A549 (cell line): Measurements from ENCODE around the gene FRYL. TPM values are rescaled to one million over a fixed set of nuclear protein-coding genes. Genes with fewer than 3 reads are reported as not detected.

Source experiments
- ATAC-seq, 2 experiments: fragments of 200-7000 bp in 1 of 2; fragments of >200 bp in 1 of 2; cut with Nextera tagmentation in 1 of 2; cut with Tn5 transposase in 1 of 2; 3 replicates each; pipeline versions ENCODE4 v1.8.0 to v1.9.1; 2018 to 2020; ENCODE audit warnings: mild to moderate bottlenecking in 1 of 2, moderate library complexity in 1 of 2
- CTCF ChIA-PET: fragments of 300-600 bp; sonication (Branson Sonifier 250); formaldehyde crosslinking; extraction: SDS; loops from one replicate; lab custom pipeline; 2021; ENCODE audit warnings: antibody characterized with exemption, inconsistent platforms; lab: Yijun Ruan, JAX
- POLR2A ChIA-PET: fragments of 350-600 bp; formaldehyde crosslinking; extraction: SDS; loops from one replicate; lab custom pipeline; 2021; ENCODE audit warnings: antibody characterized with exemption, inconsistent platforms; lab: Yijun Ruan, JAX
- DNase-seq, 2 experiments: peaks; one replicate each; pipeline versions ENCODE4 v3.0.0 to v3.0.0-alpha.2; 2011 to 2016; ENCODE audit warnings: low read depth in 1 of 2, low spot score in 1 of 2
- FAIRE-seq: peaks from 2 replicates; lab custom pipeline; 2011; peaks lifted over from hg19 to GRCh38; lab: Jason Lieb, UNC
- H3K27ac ChIP-seq, 2 experiments: fragments of >200 bp; sonication (Bioruptor Twin); formaldehyde crosslinking; 3 replicates each; pipeline ENCODE4 v1.5.1; 2016 to 2017
- H3K4me1 ChIP-seq: fragments of >200 bp; sonication (Bioruptor Twin); formaldehyde crosslinking; 3 replicates; pipeline ENCODE4 v1.6.1; 2016
- H3K4me2 ChIP-seq: fragments of >200 bp; sonication (Bioruptor Twin); formaldehyde crosslinking; 3 replicates; pipeline ENCODE4 v1.6.1; 2016
- H3K4me3 ChIP-seq: fragments of >200 bp; sonication (Bioruptor Twin); formaldehyde crosslinking; 3 replicates; pipeline ENCODE4 v1.5.1; 2016
- H3K9me3 ChIP-seq: fragments of >200 bp; sonication (Bioruptor Twin); formaldehyde crosslinking; 3 replicates; pipeline ENCODE4 v1.6.1; 2016
- BHLHE40 ChIP-seq: IDR thresholded peaks from 2 replicates; pipeline ENCODE4 v1.6.1; 2012; ENCODE audit warnings: low read depth, low read length, inconsistent platforms
- CBX2 ChIP-seq: fragments of 200-600 bp; sonication (generic); IDR thresholded peaks from 2 replicates; pipeline ENCODE4 v1.6.1; 2016; ENCODE audit warnings: low read depth, mild to moderate bottlenecking, borderline replicate concordance
- CHD2 ChIP-seq: fragments of 150-350 bp; IDR thresholded peaks from 2 replicates; pipeline ENCODE4 v1.6.1; 2014; ENCODE audit warnings: low read length; ENCODE audit not compliant: partially characterized antibody
- CHD4 ChIP-seq: fragments of 200-600 bp; sonication (generic); IDR thresholded peaks from 2 replicates; pipeline ENCODE4 v1.6.1; 2016; ENCODE audit warnings: antibody characterized with exemption, mild to moderate bottlenecking, borderline replicate concordance
- EHF ChIP-seq: fragments of 250-450 bp; sonication (Bioruptor Pico); IDR thresholded peaks from 2 replicates; pipeline ENCODE4 v1.5.0; 2020; ENCODE audit warnings: mild to moderate bottlenecking
- EHMT2 ChIP-seq: fragments of 200-600 bp; sonication (generic); IDR thresholded peaks from 2 replicates; pipeline ENCODE4 v1.6.1; 2016; ENCODE audit warnings: antibody characterized with exemption, low read depth, mild to moderate bottlenecking, moderate library complexity
- FOSB ChIP-seq: fragments of 250-450 bp; sonication (Bioruptor Pico); IDR thresholded peaks from 2 replicates; pipeline ENCODE4 v1.5.0; 2020; ENCODE audit warnings: mild to moderate bottlenecking, moderate library complexity
- HOXA7 ChIP-seq: fragments of 250-450 bp; sonication (Bioruptor Pico); IDR thresholded peaks from 2 replicates; pipeline ENCODE4 v1.5.0; 2020; ENCODE audit warnings: mild to moderate bottlenecking, moderate library complexity
- HOXB13 ChIP-seq: fragments of 250-450 bp; sonication (Bioruptor Pico); IDR thresholded peaks from 2 replicates; pipeline ENCODE4 v1.5.0; 2020; ENCODE audit warnings: low read depth, mild to moderate bottlenecking, moderate library complexity
- JUNB ChIP-seq: fragments of >200 bp; sonication (Bioruptor Twin); formaldehyde crosslinking; IDR thresholded peaks from 2 replicates; pipeline ENCODE4 v1.6.1; 2016
- KDM5A ChIP-seq: fragments of 200-600 bp; sonication (generic); IDR thresholded peaks from 2 replicates; pipeline ENCODE4 v1.6.1; 2016; ENCODE audit warnings: antibody characterized with exemption, mild to moderate bottlenecking
- NFE2L2 ChIP-seq: fragments of 150-350 bp; conservative IDR thresholded peaks from 2 replicates; pipeline ENCODE4 v1.6.1; 2014; ENCODE audit warnings: low read length
- NPAS2 ChIP-seq: fragments of 250-450 bp; sonication (Bioruptor Pico); IDR thresholded peaks from 2 replicates; pipeline ENCODE4 v1.8.0; 2022; ENCODE audit warnings: mild to moderate bottlenecking, moderate library complexity, borderline replicate concordance
- PHF8 ChIP-seq: fragments of 200-600 bp; sonication (generic); IDR thresholded peaks from 2 replicates; pipeline ENCODE4 v1.6.1; 2016; ENCODE audit warnings: low read depth, mild to moderate bottlenecking, antibody characterized with exemption, moderate library complexity, borderline replicate concordance
- POLR2AphosphoS2 ChIP-seq: conservative IDR thresholded peaks from 2 replicates; pipeline ENCODE4 v1.6.1; 2012; ENCODE audit warnings: low read length, improper control_type of control experiment, inconsistent platforms
- RAD21 ChIP-seq, 2 experiments: fragments of >200 bp in 1 of 2; sonication (Bioruptor Twin) in 1 of 2; formaldehyde crosslinking in 1 of 2; IDR thresholded peaks in 1 of 2; conservative IDR thresholded peaks in 1 of 2; 2 replicates in 1 of 2; 3 replicates in 1 of 2; pipeline ENCODE4 v1.6.1; 2012 to 2018; ENCODE audit warnings: inconsistent platforms in 1 of 2
- RFX5 ChIP-seq: fragments of 450-650 bp; IDR thresholded peaks from 2 replicates; pipeline ENCODE4 v1.7.1; 2014; ENCODE audit warnings: antibody characterized with exemption, mild to moderate bottlenecking, moderate library complexity
- SREBF2 ChIP-seq: fragments of 450-650 bp; IDR thresholded peaks from 2 replicates; pipeline ENCODE4 v1.6.1; 2014; ENCODE audit warnings: mild to moderate bottlenecking, moderate library complexity
- TFCP2L1 ChIP-seq: fragments of 250-450 bp; sonication (Bioruptor Pico); IDR thresholded peaks from 2 replicates; pipeline ENCODE4 v1.5.0; 2021; ENCODE audit warnings: mild to moderate bottlenecking
- ZC3H11A ChIP-seq: fragments of 450-650 bp; IDR thresholded peaks from 2 replicates; pipeline ENCODE4 v1.6.1; 2014; ENCODE audit warnings: antibody characterized with exemption, mild to moderate bottlenecking
- ZSCAN20 ChIP-seq: fragments of 250-450 bp; sonication (Bioruptor Pico); IDR thresholded peaks from 2 replicates; pipeline ENCODE4 v1.8.0; 2022; ENCODE audit warnings: mild to moderate bottlenecking, moderate library complexity
- WGBS: methylation state at CpG from one replicate; pipeline ENCODE4 v1.1.6; 2017; ENCODE audit errors: missing lambda C conversion rate; 5-methylcytosine and 5-hydroxymethylcytosine counted together
- polyA plus RNA-seq, 4 experiments: library from polyadenylated mRNA; depleted of rRNA in 3 of 4; stranded (reverse); fragments of >200 nt; fragmentation: RNase III in 1 of 4; extraction: RNeasy Plus Mini Kit Qiagen cat#74134 plus additional on column Dnase treatment in 1 of 4; gene quantifications; 2 replicates in 3 of 4; 3 replicates in 1 of 4; pipeline ENCODE4 v1.2.3, GENCODE V29; 2011 to 2017
- TF ChIP-seq, protein P1 (sequence below): IDR thresholded peaks from 2 replicates; pipeline ENCODE4 v1.6.1; 2012
- TF ChIP-seq, protein P2 (sequence below): fragments of 150-350 bp; IDR thresholded peaks from 2 replicates; pipeline ENCODE4 v1.6.1; 2014; ENCODE audit warnings: low read depth, mild to moderate bottlenecking, low read length
- TF ChIP-seq, protein P3 (sequence below): fragments of >200 bp; sonication (Bioruptor Twin); formaldehyde crosslinking; IDR thresholded peaks from 2 replicates; pipeline ENCODE4 v1.6.1; 2016
- TF ChIP-seq, protein P4 (sequence below): fragments of 250-450 bp; sonication (Bioruptor Pico); IDR thresholded peaks from 2 replicates; pipeline ENCODE4 v1.5.0; 2021; ENCODE audit warnings: mild to moderate bottlenecking, moderate library complexity, borderline replicate concordance

FRYL gene
- polyA plus RNA-seq, 2 of the 4 experiments (the other 2 are of a cell fraction): 7.1 to 21.1 TPM

DNA sequence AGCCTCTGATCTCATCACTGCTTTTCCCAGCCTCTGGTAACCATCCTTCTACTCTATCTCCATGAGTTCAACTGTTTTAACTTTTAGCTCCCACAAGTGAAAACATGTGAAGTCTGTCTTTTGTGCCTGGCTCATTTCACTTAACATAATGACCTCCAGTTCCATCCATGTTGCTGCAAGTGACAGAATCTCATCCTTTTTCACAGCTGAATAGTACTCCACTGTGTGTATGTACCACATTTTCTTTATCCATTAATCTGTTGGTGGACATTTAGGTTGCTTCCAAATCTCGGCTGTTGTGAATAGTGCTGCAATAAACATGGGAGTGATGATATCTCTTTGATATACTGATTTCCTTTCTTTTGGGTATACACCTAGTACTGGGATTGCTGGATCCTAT, 109.5 kb downstream of the FRYL start:
- TF ChIP-seq KDM5A: no peak
- TF ChIP-seq EHMT2: no peak
- TF ChIP-seq HOXA7 (CRISPR knock-in tag): no peak
- TF ChIP-seq JUNB: no peak
- TF ChIP-seq, protein P1, sequence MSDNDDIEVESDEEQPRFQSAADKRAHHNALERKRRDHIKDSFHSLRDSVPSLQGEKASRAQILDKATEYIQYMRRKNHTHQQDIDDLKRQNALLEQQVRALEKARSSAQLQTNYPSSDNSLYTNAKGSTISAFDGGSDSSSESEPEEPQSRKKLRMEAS: no peak
- TF ChIP-seq RFX5: no peak
- no peak for TF ChIP-seq CBX2
- TF ChIP-seq ZSCAN20: no peak
- no peak for TF ChIP-seq EHF (CRISPR knock-in tag)
- TF ChIP-seq NFE2L2: no peak
- no peak for TF ChIP-seq RAD21 (conservative IDR thresholded peaks at IDR 0.05 in 1 of 2, IDR thresholded peaks at IDR 0.05 in 1 of 2)
- no peak for TF ChIP-seq HOXB13
- TF ChIP-seq CHD4: no peak
- Histone ChIP-seq H3K27ac (no peak overlapping the region), H3K4me3 (no peak overlapping the region), H3K9me3 (no peaks in the 10 kb centered on the region), H3K4me1 (no peaks in the 10 kb centered on the region), H3K4me2 (no peak overlapping the region)
- WGBS: 88% methylated on average over 1 of the region's 1 CpG
- no peak for ATAC-seq
- no peak for FAIRE-seq
- POLR2A ChIA-PET: no interaction called here
- CTCF ChIA-PET: interaction anchor here (0.6 kb wide), 1 partner anchor 758 kb away, joined by 3 read pairs; no protein-coding TSS in a partner anchor
- DNase-seq: no peak

DNA sequence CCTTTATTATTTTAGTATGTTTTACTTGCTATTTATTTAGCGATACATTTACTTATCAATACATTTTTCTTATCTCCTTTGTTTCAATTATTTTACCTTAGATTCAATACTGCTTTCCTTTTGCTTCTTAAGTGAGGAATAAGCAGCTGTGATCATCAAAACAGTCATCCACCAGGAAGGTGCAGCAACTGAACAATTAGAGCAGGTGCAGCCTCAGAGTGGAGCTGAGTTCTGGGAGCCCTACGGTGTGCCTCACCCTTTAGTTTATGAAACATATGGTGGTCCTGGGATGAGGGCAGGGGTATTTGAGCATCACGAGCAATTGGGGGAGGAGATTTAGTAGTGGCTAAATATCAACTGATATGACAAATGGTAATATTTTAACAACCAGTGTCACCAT, 111.0 kb downstream of the FRYL start:
- no peak overlapping the region for H3K4me3 ChIP-seq
- H3K4me2 ChIP-seq: no peak overlapping the region
- DNase-seq: no peak
- ChIA-PET CTCF (no interaction called here), POLR2A (no interaction called here)
- 85% methylated on average over 3 of the region's 3 CpGs for WGBS
- no peak for FAIRE-seq
- H3K9me3 ChIP-seq: no peaks in the 10 kb centered on the region
- H3K4me1 ChIP-seq: no peaks in the 10 kb centered on the region
- no peak overlapping the region for H3K27ac ChIP-seq
- no peak for ATAC-seq
- TF ChIP-seq CHD4 (no peak), NFE2L2 (no peak), FOSB (no peak), PHF8 (no peak), CHD2 (no peak), TFCP2L1 (CRISPR knock-in tag) (no peak), POLR2AphosphoS2 (no peak), SREBF2 (no peak), BHLHE40 (no peak), NPAS2 (CRISPR knock-in tag) (no peak), RFX5 (no peak), ZC3H11A (no peak), CBX2 (no peak)
- TF ChIP-seq, protein P2, sequence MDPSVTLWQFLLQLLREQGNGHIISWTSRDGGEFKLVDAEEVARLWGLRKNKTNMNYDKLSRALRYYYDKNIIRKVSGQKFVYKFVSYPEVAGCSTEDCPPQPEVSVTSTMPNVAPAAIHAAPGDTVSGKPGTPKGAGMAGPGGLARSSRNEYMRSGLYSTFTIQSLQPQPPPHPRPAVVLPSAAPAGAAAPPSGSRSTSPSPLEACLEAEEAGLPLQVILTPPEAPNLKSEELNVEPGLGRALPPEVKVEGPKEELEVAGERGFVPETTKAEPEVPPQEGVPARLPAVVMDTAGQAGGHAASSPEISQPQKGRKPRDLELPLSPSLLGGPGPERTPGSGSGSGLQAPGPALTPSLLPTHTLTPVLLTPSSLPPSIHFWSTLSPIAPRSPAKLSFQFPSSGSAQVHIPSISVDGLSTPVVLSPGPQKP: no peak
- TF ChIP-seq, protein P3, sequence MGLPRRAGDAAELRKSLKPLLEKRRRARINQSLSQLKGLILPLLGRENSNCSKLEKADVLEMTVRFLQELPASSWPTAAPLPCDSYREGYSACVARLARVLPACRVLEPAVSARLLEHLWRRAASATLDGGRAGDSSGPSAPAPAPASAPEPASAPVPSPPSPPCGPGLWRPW: no peak
- TF ChIP-seq, protein P4, sequence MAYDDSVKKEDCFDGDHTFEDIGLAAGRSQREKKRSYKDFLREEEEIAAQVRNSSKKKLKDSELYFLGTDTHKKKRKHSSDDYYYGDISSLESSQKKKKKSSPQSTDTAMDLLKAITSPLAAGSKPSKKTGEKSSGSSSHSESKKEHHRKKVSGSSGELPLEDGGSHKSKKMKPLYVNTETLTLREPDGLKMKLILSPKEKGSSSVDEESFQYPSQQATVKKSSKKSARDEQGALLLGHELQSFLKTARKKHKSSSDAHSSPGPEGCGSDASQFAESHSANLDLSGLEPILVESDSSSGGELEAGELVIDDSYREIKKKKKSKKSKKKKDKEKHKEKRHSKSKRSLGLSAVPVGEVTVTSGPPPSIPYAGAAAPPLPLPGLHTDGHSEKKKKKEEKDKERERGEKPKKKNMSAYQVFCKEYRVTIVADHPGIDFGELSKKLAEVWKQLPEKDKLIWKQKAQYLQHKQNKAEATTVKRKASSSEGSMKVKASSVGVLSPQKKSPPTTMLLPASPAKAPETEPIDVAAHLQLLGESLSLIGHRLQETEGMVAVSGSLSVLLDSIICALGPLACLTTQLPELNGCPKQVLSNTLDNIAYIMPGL: no peak
